ENCODE measurements around the gene KIT.

Gene KIT

GRCh38 chr4:54783402-54784110 lies 125.8 kb downstream of the KIT start:
- TF ChIP-seq CTCF (conservative IDR thresholded peaks at IDR 0.05; ENCODE audit: low read length), result no peak
- TF ChIP-seq EZH2phosphoT487 (IDR thresholded peaks at IDR 0.05; ENCODE audit: borderline replicate concordance), result no peak
- Histone ChIP-seq H3F3A (ENCODE audit: low read depth) (no peaks in the 10 kb centered on the region), H3K79me2 (ENCODE audit: insufficient read depth, low read length) (no peaks in the 10 kb centered on the region), H3K4me3 (ENCODE audit: low read length, poor library complexity, severe bottlenecking) (no peak overlapping the region), H3K4me1 (ENCODE audit: insufficient read depth, low read length, poor library complexity, severe bottlenecking) (peaks cover 12% of the 10 kb centered on the region), H3K36me3 (ENCODE audit: insufficient read depth, low read length) (no peaks in the 10 kb centered on the region), H3K27me3 (ENCODE audit: insufficient read depth, low read length, poor library complexity, severe bottlenecking) (no peaks in the 10 kb centered on the region), H3K9me2 (replicated peaks; ENCODE audit: low read depth, low read length) (no peaks in the 10 kb centered on the region), H3K9ac (ENCODE audit: low read depth, low read length, poor library complexity, severe bottlenecking) (no peak overlapping the region), H3K4me2 (ENCODE audit: low read depth, low read length, poor library complexity, severe bottlenecking) (no peak overlapping the region), H3K9me3 (ENCODE audit: insufficient read depth, low read depth, low read length) (no peaks in the 10 kb centered on the region), H2AFZ (ENCODE audit: low read length) (no peak overlapping the region), H4K20me1 (ENCODE audit: insufficient read depth, low read length, poor library complexity, severe bottlenecking) (no peaks in the 10 kb centered on the region)

- no peak overlapping the region for H3K4me2 ChIP-seq (ENCODE audit: low read depth, low read length, poor library complexity, severe bottlenecking)
- H3K9ac ChIP-seq (ENCODE audit: low read depth, low read length, poor library complexity, severe bottlenecking), result no peak overlapping the region
- H3K36me3 ChIP-seq (ENCODE audit: insufficient read depth, low read length), result no peaks in the 10 kb centered on the region
- TF ChIP-seq EZH2phosphoT487 (IDR thresholded peaks at IDR 0.05; ENCODE audit: borderline replicate concordance) (no peak), CTCF (conservative IDR thresholded peaks at IDR 0.05; ENCODE audit: low read length) (no peak)
- H3K9me3 ChIP-seq (ENCODE audit: insufficient read depth, low read depth, low read length), result no peaks in the 10 kb centered on the region
- no peaks in the 10 kb centered on the region for H3F3A ChIP-seq (ENCODE audit: low read depth)
- peaks cover 12% of the 10 kb centered on the region for H3K4me1 ChIP-seq (ENCODE audit: insufficient read depth, low read length, poor library complexity, severe bottlenecking)
- no peak overlapping the region for H3K4me3 ChIP-seq (ENCODE audit: low read length, poor library complexity, severe bottlenecking)
- H3K79me2 ChIP-seq (ENCODE audit: insufficient read depth, low read length), result no peaks in the 10 kb centered on the region
- no peak overlapping the region for H2AFZ ChIP-seq (ENCODE audit: low read length)
- H3K9me2 ChIP-seq (replicated peaks; ENCODE audit: low read depth, low read length), result no peaks in the 10 kb centered on the region
- no peaks in the 10 kb centered on the region for H3K27me3 ChIP-seq (ENCODE audit: insufficient read depth, low read length, poor library complexity, severe bottlenecking)
- H4K20me1 ChIP-seq (ENCODE audit: insufficient read depth, low read length, poor library complexity, severe bottlenecking), result no peaks in the 10 kb centered on the region
Observed at GRCh38 chr4:54784161-54784671, 126.5 kb downstream of the KIT start.

All from Loucy (cell line).